GM12878 (cell line): ENCODE results near the gene KRI1. TPM values are rescaled to one million over a fixed set of nuclear protein-coding genes. Genes with fewer than 3 reads are reported as not detected.

Experiments
- ATAC-seq: fragments of 200-7000 bp; cut with Tn5 transposase; 3 replicates; pipeline ENCODE4 v1.9.1; 2020; ENCODE audit warnings: mild to moderate bottlenecking, moderate library complexity
- BruUV-seq: library from RNA; stranded (reverse); fragments of 400-500 nt; replicated peaks from 2 replicates; lab custom pipeline; 2021; lab: Mats Ljungman, UMichigan
- CTCF ChIA-PET: fragments of 300-600 bp; sonication (Branson Sonifier 250); formaldehyde crosslinking; extraction: SDS; loops from one replicate; lab custom pipeline; 2021; ENCODE audit warnings: inconsistent platforms; lab: Yijun Ruan, JAX
- POLR2A ChIA-PET: fragments of 350-600 bp; formaldehyde crosslinking; extraction: SDS; loops from one replicate; lab custom pipeline; 2021; ENCODE audit warnings: inconsistent platforms; lab: Charles Lee
- RAD21 ChIA-PET: fragments of 300-600 bp; sonication (Branson Sonifier 250); formaldehyde crosslinking; loops from one replicate; lab custom pipeline; 2023; ENCODE audit warnings: antibody characterized with exemption; ENCODE audit not compliant: unreplicated experiment; lab: Charles Lee
- SMC1A ChIA-PET: fragments of 300-600 bp; sonication (Branson Sonifier 250); formaldehyde crosslinking; loops from one replicate; lab custom pipeline; 2023; ENCODE audit not compliant: unreplicated experiment, uncharacterized antibody; lab: Charles Lee
- DNase-seq: peaks from one replicate; pipeline ENCODE4 v3.0.0-alpha.2; 2011; ENCODE audit warnings: low read depth, low spot score
- FAIRE-seq: peaks from 3 replicates; lab custom pipeline; 2011; peaks lifted over from hg19 to GRCh38; lab: Jason Lieb, UNC
- H2AFZ ChIP-seq: 2 replicates; pipeline ENCODE4 v1.6.0; 2011; ENCODE audit warnings: low read depth, low read length, control low read depth; ENCODE audit not compliant: control insufficient read depth
- H3K27ac ChIP-seq: 2 replicates; pipeline ENCODE4 v1.5.1; 2011; ENCODE audit warnings: control low read depth; ENCODE audit not compliant: control insufficient read depth, insufficient read depth
- H3K27me3 ChIP-seq, 2 experiments: replicated peaks in 1 of 2; 2 replicates each; pipeline versions ENCODE4 v1.6.0 to v1.6.1; 2011; ENCODE audit warnings: low read length in 1 of 2; ENCODE audit not compliant: control insufficient read depth in 2 of 2, insufficient read depth in 2 of 2
- H3K36me3 ChIP-seq, 2 experiments: 2 replicates each; pipeline ENCODE4 v1.5.1; 2011; ENCODE audit warnings: low read length in 1 of 2; ENCODE audit not compliant: control insufficient read depth in 2 of 2, insufficient read depth in 2 of 2
- H3K4me1 ChIP-seq: 2 replicates; pipeline ENCODE4 v1.6.1; 2011; ENCODE audit warnings: mild to moderate bottlenecking, low read length, moderate library complexity, mixed read lengths; ENCODE audit not compliant: control insufficient read depth, insufficient read depth
- H3K4me2 ChIP-seq: 2 replicates; pipeline ENCODE4 v1.6.0; 2011; ENCODE audit warnings: control low read depth; ENCODE audit not compliant: control insufficient read depth, insufficient read depth
- H3K4me3 ChIP-seq: fragments of 200-600 bp; sonication (generic); 2 replicates; pipeline ENCODE4 v1.5.1; 2016
- H3K79me2 ChIP-seq: 2 replicates; pipeline ENCODE4 v1.6.0; 2011; ENCODE audit warnings: low read length; ENCODE audit not compliant: control insufficient read depth, insufficient read depth
- H3K9ac ChIP-seq: 2 replicates; pipeline ENCODE4 v1.8.0; 2011; ENCODE audit warnings: low read length, control low read depth, mixed read lengths; ENCODE audit not compliant: control insufficient read depth, insufficient read depth
- H3K9me3 ChIP-seq: replicated peaks from 3 replicates; pipeline ENCODE4 v1.5.1; 2011; ENCODE audit warnings: mild to moderate bottlenecking, low read length; ENCODE audit not compliant: control insufficient read depth, insufficient read depth
- H4K20me1 ChIP-seq: 2 replicates; pipeline ENCODE4 v1.6.0; 2011; ENCODE audit not compliant: control insufficient read depth, insufficient read depth
- EED ChIP-seq: sonication (generic); IDR thresholded peaks from 2 replicates; pipeline ENCODE4 v1.6.1; 2016; ENCODE audit warnings: antibody characterized with exemption, low read depth
- EZH2 ChIP-seq: IDR thresholded peaks from 2 replicates; pipeline ENCODE4 v1.6.1; 2012; ENCODE audit warnings: low read depth, mild to moderate bottlenecking, control low read depth, inconsistent platforms, low read length, borderline replicate concordance; ENCODE audit not compliant: control insufficient read depth
- HDGF ChIP-seq: fragments of 450-650 bp; IDR thresholded peaks from 2 replicates; pipeline ENCODE4 v1.6.1; 2016; ENCODE audit warnings: antibody characterized with exemption
- HSF1 ChIP-seq: fragments of 150-350 bp; IDR thresholded peaks from 2 replicates; pipeline ENCODE4 v1.6.1; 2014; ENCODE audit warnings: mild to moderate bottlenecking, low read depth, low read length
- MTA2 ChIP-seq: fragments of 450-650 bp; IDR thresholded peaks from 2 replicates; pipeline ENCODE4 v1.6.1; 2016; ENCODE audit warnings: low read depth, mild to moderate bottlenecking, moderate library complexity
- MTA3 ChIP-seq: IDR thresholded peaks from 2 replicates; pipeline ENCODE4 v1.6.1; 2012; ENCODE audit warnings: low read length, inconsistent platforms, borderline replicate concordance
- NBN ChIP-seq: fragments of 450-650 bp; IDR thresholded peaks from 2 replicates; pipeline ENCODE4 v1.6.1; 2016
- NFIC ChIP-seq: IDR thresholded peaks from 2 replicates; pipeline ENCODE4 v1.6.1; 2012; ENCODE audit warnings: low read depth, mild to moderate bottlenecking, inconsistent platforms, low read length, moderate library complexity
- RAD21 ChIP-seq: IDR thresholded peaks from 2 replicates; pipeline ENCODE4 v1.6.1; 2011; ENCODE audit warnings: mild to moderate bottlenecking, low read depth, low read length, moderate library complexity; ENCODE audit not compliant: insufficient read depth
- whole genome bisulfite sequencing: methylation state at CpG from one replicate; pipeline ENCODE4 v1.1.6; 2016; ENCODE audit warnings: low lambda C conversion rate; ENCODE audit not compliant: insufficient replicate concordance, insufficient coverage; ENCODE audit errors: missing lambda C conversion rate; 5-methylcytosine and 5-hydroxymethylcytosine counted together
- in situ Hi-C: fragments of 300-500 bp; cut with MboI; formaldehyde crosslinking; loops from 9 replicates; pipeline ENCODE4 v1.14.3; 2018; ENCODE audit warnings: mixed read lengths
- intact Hi-C: fragments of 100-400 bp; cut with micrococcal nuclease; formaldehyde crosslinking; loops from one replicate; pipeline ENCODE4 v1.14.2; 2022; ENCODE audit not compliant: unreplicated experiment
- polyA plus RNA-seq, 11 experiments: library from polyadenylated mRNA; depleted of rRNA in 4 of 11; unstranded in 6 of 11; stranded (reverse) in 5 of 11; fragments of >200 nt; fragmentation: Nextera tagmentation in 4 of 11; fragmentation: Illumina TruSeq in 1 of 11; extraction: Ambion mirVana in 4 of 11; extraction: Trizol in 1 of 11; gene quantifications; 1 replicate in 1 of 11; 2 replicates in 10 of 11; pipeline versions ENCODE4 v1.2.1 to v1.2.3, GENCODE V29; 2011 to 2016; ENCODE audit warnings: inconsistent platforms in 2 of 11, missing spikeins in 2 of 11, low read depth in 1 of 11
- total RNA-seq, 4 experiments: library from RNA; depleted of rRNA in 3 of 4; stranded (reverse); fragments of >200 nt in 3 of 4; fragmentation: Illumina TruSeq in 1 of 4; extraction: Trizol in 1 of 4; gene quantifications; 2 replicates each; pipeline versions ENCODE4 v1.2.1 to v1.2.3, GENCODE V29; 2013 to 2021
- TF ChIP-seq, protein P1 (sequence below): fragments of 450-650 bp; IDR thresholded peaks from 2 replicates; pipeline ENCODE4 v1.6.1; 2017; ENCODE audit warnings: mild to moderate bottlenecking, moderate library complexity
- TF ChIP-seq, protein P2 (sequence below): fragments of 450-650 bp; IDR thresholded peaks from 2 replicates; pipeline ENCODE4 v1.6.1; 2017; ENCODE audit warnings: antibody characterized with exemption, mild to moderate bottlenecking, moderate library complexity

Gene KRI1
- total and polyA plus RNA-seq, 10 of the 15 experiments (the other 5 are each of a cell fraction or from before 2014, with no cell fraction given): 0.98 to 42.5 (median 24.7) TPM

GRCh38 chr19:10566408-10566657, 523 bp upstream of the KRI1 start (continued):
- TF ChIP-seq, protein P1, sequence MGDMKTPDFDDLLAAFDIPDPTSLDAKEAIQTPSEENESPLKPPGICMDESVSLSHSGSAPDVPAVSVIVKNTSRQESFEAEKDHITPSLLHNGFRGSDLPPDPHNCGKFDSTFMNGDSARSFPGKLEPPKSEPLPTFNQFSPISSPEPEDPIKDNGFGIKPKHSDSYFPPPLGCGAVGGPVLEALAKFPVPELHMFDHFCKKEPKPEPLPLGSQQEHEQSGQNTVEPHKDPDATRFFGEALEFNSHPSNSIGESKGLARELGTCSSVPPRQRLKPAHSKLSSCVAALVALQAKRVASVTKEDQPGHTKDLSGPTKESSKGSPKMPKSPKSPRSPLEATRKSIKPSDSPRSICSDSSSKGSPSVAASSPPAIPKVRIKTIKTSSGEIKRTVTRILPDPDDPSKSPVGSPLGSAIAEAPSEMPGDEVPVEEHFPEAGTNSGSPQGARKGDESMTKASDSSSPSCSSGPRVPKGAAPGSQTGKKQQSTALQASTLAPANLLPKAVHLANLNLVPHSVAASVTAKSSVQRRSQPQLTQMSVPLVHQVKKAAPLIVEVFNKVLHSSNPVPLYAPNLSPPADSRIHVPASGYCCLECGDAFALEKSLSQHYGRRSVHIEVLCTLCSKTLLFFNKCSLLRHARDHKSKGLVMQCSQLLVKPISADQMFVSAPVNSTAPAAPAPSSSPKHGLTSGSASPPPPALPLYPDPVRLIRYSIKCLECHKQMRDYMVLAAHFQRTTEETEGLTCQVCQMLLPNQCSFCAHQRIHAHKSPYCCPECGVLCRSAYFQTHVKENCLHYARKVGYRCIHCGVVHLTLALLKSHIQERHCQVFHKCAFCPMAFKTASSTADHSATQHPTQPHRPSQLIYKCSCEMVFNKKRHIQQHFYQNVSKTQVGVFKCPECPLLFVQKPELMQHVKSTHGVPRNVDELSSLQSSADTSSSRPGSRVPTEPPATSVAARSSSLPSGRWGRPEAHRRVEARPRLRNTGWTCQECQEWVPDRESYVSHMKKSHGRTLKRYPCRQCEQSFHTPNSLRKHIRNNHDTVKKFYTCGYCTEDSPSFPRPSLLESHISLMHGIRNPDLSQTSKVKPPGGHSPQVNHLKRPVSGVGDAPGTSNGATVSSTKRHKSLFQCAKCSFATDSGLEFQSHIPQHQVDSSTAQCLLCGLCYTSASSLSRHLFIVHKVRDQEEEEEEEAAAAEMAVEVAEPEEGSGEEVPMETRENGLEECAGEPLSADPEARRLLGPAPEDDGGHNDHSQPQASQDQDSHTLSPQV: no peak
- no peak for TF ChIP-seq EED

DNA sequence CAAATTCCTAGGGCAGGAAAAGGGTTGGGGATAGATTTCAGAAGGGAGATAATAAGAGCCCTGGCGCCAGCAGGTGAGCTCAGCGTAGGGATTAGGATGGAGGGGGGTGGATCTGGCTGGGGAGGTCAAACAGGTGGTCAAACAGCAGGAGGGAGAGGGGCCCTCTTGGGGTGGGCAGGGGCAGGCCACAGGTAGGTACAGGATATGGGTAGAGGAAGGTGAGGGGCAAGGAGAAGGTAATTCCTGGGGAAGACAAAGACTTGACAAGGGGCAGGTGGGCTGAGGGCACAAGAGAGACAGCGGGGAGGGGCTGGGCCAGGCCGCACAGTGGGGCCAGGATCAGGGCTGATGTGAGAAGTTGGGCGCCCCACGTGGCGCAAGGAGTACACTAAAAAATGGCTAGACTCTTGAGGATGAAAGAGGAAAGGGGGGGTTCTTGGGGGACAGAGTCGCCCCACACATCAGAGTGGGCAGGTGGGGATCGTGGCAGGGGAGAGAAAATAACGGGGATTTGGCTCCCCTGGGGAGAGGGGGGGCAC, 713 bp downstream of the KRI1 start:
- peak overlapping the region; percentile 73 for H3K4me3 ChIP-seq
- ATAC-seq (peak; percentile 48), DNase-seq (no peak), FAIRE-seq (no peak)
- ChIA-PET SMC1A (no interaction called here), POLR2A (interaction anchor here (1.3 to 1.9 kb wide), 2 partner anchors 37 to 39 kb away, joined by 3 to 5 read pairs; no protein-coding TSS in a partner anchor), RAD21 (interaction anchor here (1.0 to 2.0 kb wide), 3 partner anchors 11 to 134 kb away, joined by 3 to 9 read pairs (median 8); no protein-coding TSS in a partner anchor), CTCF (interaction anchor here (3.0 kb wide), 1 partner anchor 81 kb away, joined by 13 read pairs; no protein-coding TSS in a partner anchor)
- peak overlapping the region; percentile 58 for H3K4me2 ChIP-seq
- H3K36me3 ChIP-seq: peaks cover under 1 to 5% of the 10 kb centered on the region in 2 experiments; a peak in 3 of 4 replicates
- H3K9ac ChIP-seq: peak overlapping the region; percentile 71
- H3K4me1 ChIP-seq: peaks cover 23% of the 10 kb centered on the region
- H4K20me1 ChIP-seq: no peaks in the 10 kb centered on the region
- no TSS peak for BruUV-seq
- H3K9me3 ChIP-seq: no peaks in the 10 kb centered on the region
- peaks cover 13% of the 10 kb centered on the region for H3K79me2 ChIP-seq
- 2% methylated on average over 10 of the region's 10 CpGs for WGBS
- in situ Hi-C loops (loop anchor here (5.0 kb wide), 1 partner anchor 153 kb away; no protein-coding TSS in a partner anchor), intact Hi-C loops (loop anchor here (5.0 kb wide), 2 partner anchors 87 to 163 kb away; partner anchors contain the start of genes CDC37 and ILF3)
- H2AFZ ChIP-seq: peak overlapping the region; percentile 63
- peak overlapping the region; percentile 77 for H3K27ac ChIP-seq
- H3K27me3 ChIP-seq: no peaks in the 10 kb centered on the region
- TF ChIP-seq EZH2: no peak
- peak; percentile 64; the same call in 1 of the 2 replicates for TF ChIP-seq NBN
- TF ChIP-seq HSF1: no peak
- no peak for TF ChIP-seq NFIC
- peak; percentile 82 for TF ChIP-seq HDGF
- TF ChIP-seq MTA3: no peak; the same call in 1 of the 2 replicates
- peak; percentile 34; the same call in 1 of the 2 replicates for TF ChIP-seq RAD21
- TF ChIP-seq, protein P2, sequence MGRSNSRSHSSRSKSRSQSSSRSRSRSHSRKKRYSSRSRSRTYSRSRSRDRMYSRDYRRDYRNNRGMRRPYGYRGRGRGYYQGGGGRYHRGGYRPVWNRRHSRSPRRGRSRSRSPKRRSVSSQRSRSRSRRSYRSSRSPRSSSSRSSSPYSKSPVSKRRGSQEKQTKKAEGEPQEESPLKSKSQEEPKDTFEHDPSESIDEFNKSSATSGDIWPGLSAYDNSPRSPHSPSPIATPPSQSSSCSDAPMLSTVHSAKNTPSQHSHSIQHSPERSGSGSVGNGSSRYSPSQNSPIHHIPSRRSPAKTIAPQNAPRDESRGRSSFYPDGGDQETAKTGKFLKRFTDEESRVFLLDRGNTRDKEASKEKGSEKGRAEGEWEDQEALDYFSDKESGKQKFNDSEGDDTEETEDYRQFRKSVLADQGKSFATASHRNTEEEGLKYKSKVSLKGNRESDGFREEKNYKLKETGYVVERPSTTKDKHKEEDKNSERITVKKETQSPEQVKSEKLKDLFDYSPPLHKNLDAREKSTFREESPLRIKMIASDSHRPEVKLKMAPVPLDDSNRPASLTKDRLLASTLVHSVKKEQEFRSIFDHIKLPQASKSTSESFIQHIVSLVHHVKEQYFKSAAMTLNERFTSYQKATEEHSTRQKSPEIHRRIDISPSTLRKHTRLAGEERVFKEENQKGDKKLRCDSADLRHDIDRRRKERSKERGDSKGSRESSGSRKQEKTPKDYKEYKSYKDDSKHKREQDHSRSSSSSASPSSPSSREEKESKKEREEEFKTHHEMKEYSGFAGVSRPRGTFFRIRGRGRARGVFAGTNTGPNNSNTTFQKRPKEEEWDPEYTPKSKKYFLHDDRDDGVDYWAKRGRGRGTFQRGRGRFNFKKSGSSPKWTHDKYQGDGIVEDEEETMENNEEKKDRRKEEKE: no peak
- 0 out of 2 replicates have a peak, but pooled peaks have one; percentile 14 for TF ChIP-seq MTA2
